AG04450 (cell line): ENCODE results near the gene CABLES1. TPM values are rescaled to one million over a fixed set of nuclear protein-coding genes. Genes with fewer than 3 reads are reported as not detected.

Source experiments
- CTCF ChIA-PET: fragments of 300-600, 350-600 bp; formaldehyde crosslinking; extraction: SDS; loops from one replicate; lab custom pipeline; 2022; ENCODE audit warnings: antibody characterized with exemption, inconsistent platforms; lab: Charles Lee
- POLR2A ChIA-PET: fragments of 350-600 bp; formaldehyde crosslinking; extraction: SDS; loops from one replicate; lab custom pipeline; 2021; ENCODE audit warnings: antibody characterized with exemption, inconsistent platforms; lab: Yijun Ruan, JAX
- DNase-seq: peaks from one replicate; pipeline ENCODE4 v3.0.0-alpha.2; 2011; ENCODE audit warnings: low read depth, low spot score
- H3K27ac ChIP-seq: one replicate; pipeline ENCODE4 v1.5.1; 2012; ENCODE audit warnings: low read depth, low read length, control low read depth
- H3K27me3 ChIP-seq: one replicate; pipeline ENCODE4 v1.6.0; 2012; ENCODE audit warnings: low read length; ENCODE audit not compliant: control insufficient read depth, insufficient read depth
- H3K4me3 ChIP-seq: 2 replicates; pipeline ENCODE4 v1.5.1; 2011; ENCODE audit warnings: mild to moderate bottlenecking, low read depth, low read length, control low read depth
- H3K9me3 ChIP-seq: 2 replicates; pipeline ENCODE4 v1.5.1; 2012; ENCODE audit warnings: low read length; ENCODE audit not compliant: control insufficient read depth, insufficient read depth
- CTCF ChIP-seq: IDR thresholded peaks from 2 replicates; pipeline ENCODE4 v1.5.1; 2011; ENCODE audit warnings: low read depth, low read length, control low read depth, inconsistent platforms
- polyA plus RNA-seq: library from polyadenylated mRNA; depleted of rRNA; stranded (reverse); fragments of >200 nt; gene quantifications from 2 replicates; pipeline ENCODE4 v1.2.3, GENCODE V29; 2011

Gene CABLES1
- polyA plus RNA-seq, 1 experiment = 29.6 TPM

- DNase-seq = no peak
- H3K9me3 ChIP-seq = peaks cover 14% of the 10 kb centered on the region
- H3K27me3 ChIP-seq = no peaks in the 10 kb centered on the region
- ChIA-PET CTCF (no interaction called here), POLR2A (no interaction called here)
- H3K27ac ChIP-seq = no peak overlapping the region
- no peak overlapping the region for H3K4me3 ChIP-seq
- no peak for TF ChIP-seq CTCF
These were observed 112.6 kb downstream of the CABLES1 start for GRCh38 chr18:23247896-23248295.

DNA sequence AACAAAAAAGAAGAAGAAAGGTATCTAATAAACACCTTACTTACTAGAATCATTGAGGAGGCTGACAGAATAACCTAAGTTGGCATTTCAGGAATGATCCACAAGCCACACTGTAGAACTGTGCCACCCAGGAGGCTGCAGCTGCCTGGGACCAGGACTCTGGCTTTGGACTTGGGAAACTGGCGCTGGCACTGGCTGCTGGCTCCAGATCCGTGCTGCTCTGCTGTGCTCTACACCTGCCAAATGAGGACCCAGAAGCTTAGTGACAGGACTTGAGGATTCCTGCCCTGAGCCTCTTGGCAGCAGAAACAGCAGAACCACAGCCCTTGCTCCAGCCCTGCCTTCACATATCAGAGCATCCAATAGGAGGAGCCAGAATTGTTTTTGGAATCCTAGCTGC, 113.5 kb downstream of the CABLES1 start:
- H3K27me3 ChIP-seq = no peaks in the 10 kb centered on the region
- ChIA-PET CTCF (no interaction called here), POLR2A (interaction anchor here (0.7 kb wide), 1 partner anchor 17 kb away, joined by 6 read pairs; no protein-coding TSS in a partner anchor)
- no peak overlapping the region for H3K4me3 ChIP-seq
- DNase-seq = no peak
- peaks cover 14% of the 10 kb centered on the region for H3K9me3 ChIP-seq
- no peak overlapping the region for H3K27ac ChIP-seq
- TF ChIP-seq CTCF = no peak

DNA sequence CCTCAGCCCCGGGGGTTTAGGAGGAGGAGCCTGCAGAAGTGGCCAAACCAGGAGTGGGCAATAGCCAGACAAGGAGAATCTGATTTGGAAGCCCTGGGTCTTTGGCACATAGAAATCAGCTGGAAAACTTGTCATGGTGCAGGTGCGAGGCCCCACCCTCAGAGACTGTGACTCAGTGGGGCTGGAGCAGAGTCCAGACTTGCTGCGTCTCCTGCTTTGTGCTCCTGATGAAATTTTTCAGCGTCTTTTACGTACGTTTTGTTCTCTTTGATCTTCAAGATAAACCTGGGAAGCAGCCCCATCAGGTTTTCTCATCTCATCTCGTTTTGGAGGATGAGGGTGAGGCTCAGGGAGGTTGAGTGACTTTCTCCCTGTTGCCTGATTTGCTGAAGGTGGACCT, 114.1 kb downstream of the CABLES1 start:
- Histone ChIP-seq H3K9me3 (peaks cover 14% of the 10 kb centered on the region), H3K27me3 (no peaks in the 10 kb centered on the region), H3K27ac (no peak overlapping the region), H3K4me3 (no peak overlapping the region)
- ChIA-PET POLR2A (no interaction called here), CTCF (no interaction called here)
- no peak for DNase-seq
- no peak for TF ChIP-seq CTCF

DNA sequence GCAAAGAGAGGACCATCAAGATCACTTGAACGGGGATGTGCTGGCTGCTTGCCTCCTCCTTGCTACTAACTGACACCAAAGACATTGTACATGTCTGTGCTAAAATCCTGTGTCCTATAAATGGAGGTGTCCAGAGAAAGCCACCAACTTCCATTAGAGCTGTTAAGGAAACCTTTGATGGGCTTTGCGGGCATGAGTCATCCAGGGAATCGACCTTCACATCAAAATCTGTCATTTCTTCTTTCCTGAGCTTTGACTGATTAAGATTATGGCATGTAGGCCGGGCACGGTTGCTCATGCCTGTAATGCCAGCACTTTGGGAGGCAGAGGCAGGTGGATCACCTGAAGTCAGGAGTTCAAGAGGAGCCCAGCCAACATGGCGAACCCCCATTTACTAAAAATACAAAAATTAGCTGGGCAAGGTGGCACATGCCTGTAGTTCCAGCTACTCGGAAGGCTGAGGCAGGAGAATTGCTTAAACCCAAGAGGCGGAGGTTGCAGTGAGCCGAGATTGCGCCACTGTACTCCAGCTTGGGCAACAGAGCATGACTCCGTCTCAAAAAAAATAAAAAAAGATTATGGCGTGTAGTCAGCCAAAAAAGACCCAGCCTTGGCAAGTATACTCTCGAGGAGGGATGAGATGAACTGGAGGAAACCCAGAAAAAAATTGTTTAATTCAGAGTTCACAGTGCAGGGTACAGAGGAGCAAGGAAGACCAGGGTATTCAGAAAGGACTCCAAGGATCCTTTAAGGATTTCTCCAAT, 115.8 kb downstream of the CABLES1 start:
- no peak overlapping the region for H3K4me3 ChIP-seq
- no peak overlapping the region for H3K27ac ChIP-seq
- H3K9me3 ChIP-seq = peaks cover 14% of the 10 kb centered on the region
- DNase-seq = no peak
- POLR2A ChIA-PET = no interaction called here
- TF ChIP-seq CTCF = no peak
- CTCF ChIA-PET = no interaction called here
- no peaks in the 10 kb centered on the region for H3K27me3 ChIP-seq

GRCh38 chr18:23253630-23254029, 118.3 kb downstream of the CABLES1 start:
- ChIA-PET CTCF (no interaction called here), POLR2A (no interaction called here)
- Histone ChIP-seq H3K4me3 (no peak overlapping the region), H3K27ac (no peak overlapping the region), H3K27me3 (no peaks in the 10 kb centered on the region), H3K9me3 (peaks cover 8% of the 10 kb centered on the region)
- DNase-seq = no peak
- TF ChIP-seq CTCF = no peak
